Measurements from ENCODE around the gene HES4. TPM values are rescaled to one million over a fixed set of nuclear protein-coding genes. Genes with fewer than 3 reads are reported as not detected.

Gene HES4
- total and polyA plus RNA-seq, 2 of the 13 experiments (the other 11 are each of a cell fraction or from before 2014, with no cell fraction given), result 8.8 to 10.6 TPM

GRCh38 chr1:1004780-1005697 is 5.1 kb upstream of the HES4 start (continued):
- no peak for TF ChIP-seq DR1 (CRISPR knock-in tag; IDR thresholded peaks at IDR 0.05)
- TF ChIP-seq FOXP1 (IDR thresholded peaks at IDR 0.05), result no peak
- no peak; the same call in 1 of the 2 replicates for TF ChIP-seq FOXP1 (CRISPR knock-in tag; IDR thresholded peaks at IDR 0.05)
- no peak for TF ChIP-seq XBP1 (CRISPR knock-in tag; IDR thresholded peaks at IDR 0.05)
- TF ChIP-seq ZNF7 (CRISPR knock-in tag; IDR thresholded peaks at IDR 0.05), result no peak
- TF ChIP-seq ZNF232 (CRISPR knock-in tag; IDR thresholded peaks at IDR 0.05; ENCODE audit: borderline replicate concordance), result no peak
- peak; percentile 40; the same call in 1 of the 2 replicates for TF ChIP-seq ZGPAT (CRISPR knock-in tag; IDR thresholded peaks at IDR 0.05)
- peak; percentile 70; the same call in 1 of the 2 replicates for TF ChIP-seq ZNF605 (CRISPR knock-in tag; IDR thresholded peaks at IDR 0.05)
- TF ChIP-seq HNRNPK (IDR thresholded peaks at IDR 0.05; ENCODE audit: low read depth, low read length, poor library complexity, severe bottlenecking), result no peak
- no peak for TF ChIP-seq GATA4 (IDR thresholded peaks at IDR 0.05; ENCODE audit: borderline replicate concordance, low read depth)
- no peak for TF ChIP-seq ZNF550 (CRISPR knock-in tag; IDR thresholded peaks at IDR 0.05; ENCODE audit: borderline replicate concordance)
- TF ChIP-seq RCOR2 (CRISPR knock-in tag; IDR thresholded peaks at IDR 0.05), result no peak
- TF ChIP-seq ZNF580 (CRISPR knock-in tag; IDR thresholded peaks at IDR 0.05; ENCODE audit: borderline replicate concordance, low read depth), result 0 out of 2 replicates have a peak, but pooled peaks have one; percentile 21
- 0 out of 2 replicates have a peak, but pooled peaks have one; percentile 43 for TF ChIP-seq MXD4 (CRISPR knock-in tag; IDR thresholded peaks at IDR 0.05)
- 0 out of 2 replicates have a peak, but pooled peaks have one; percentile 26 for TF ChIP-seq SP5 (CRISPR knock-in tag; IDR thresholded peaks at IDR 0.05; ENCODE audit: borderline replicate concordance, low read depth)
- TF ChIP-seq NFYB (CRISPR knock-in tag; IDR thresholded peaks at IDR 0.05), result no peak
- TF ChIP-seq ZNF431 (CRISPR knock-in tag; IDR thresholded peaks at IDR 0.05; ENCODE audit: borderline replicate concordance, low read depth), result no peak
- peak; percentile 33; the same call in 1 of the 2 replicates for TF ChIP-seq ZNF768 (CRISPR knock-in tag; IDR thresholded peaks at IDR 0.05)
- no peak for TF ChIP-seq ZNF670 (CRISPR knock-in tag; IDR thresholded peaks at IDR 0.05; ENCODE audit: borderline replicate concordance)
- TF ChIP-seq ZNF816 (CRISPR knock-in tag; IDR thresholded peaks at IDR 0.05; ENCODE audit: borderline replicate concordance), result no peak
- no peak for TF ChIP-seq ZZZ3 (CRISPR knock-in tag; IDR thresholded peaks at IDR 0.05; ENCODE audit: borderline replicate concordance)
- TF ChIP-seq ZSCAN29 (CRISPR knock-in tag; conservative IDR thresholded peaks at IDR 0.05), result 0 out of 2 replicates have a peak, but pooled peaks have one; percentile 53
- no peak for TF ChIP-seq CHCHD3 (CRISPR knock-in tag; IDR thresholded peaks at IDR 0.05)
- TF ChIP-seq, protein P1, sequence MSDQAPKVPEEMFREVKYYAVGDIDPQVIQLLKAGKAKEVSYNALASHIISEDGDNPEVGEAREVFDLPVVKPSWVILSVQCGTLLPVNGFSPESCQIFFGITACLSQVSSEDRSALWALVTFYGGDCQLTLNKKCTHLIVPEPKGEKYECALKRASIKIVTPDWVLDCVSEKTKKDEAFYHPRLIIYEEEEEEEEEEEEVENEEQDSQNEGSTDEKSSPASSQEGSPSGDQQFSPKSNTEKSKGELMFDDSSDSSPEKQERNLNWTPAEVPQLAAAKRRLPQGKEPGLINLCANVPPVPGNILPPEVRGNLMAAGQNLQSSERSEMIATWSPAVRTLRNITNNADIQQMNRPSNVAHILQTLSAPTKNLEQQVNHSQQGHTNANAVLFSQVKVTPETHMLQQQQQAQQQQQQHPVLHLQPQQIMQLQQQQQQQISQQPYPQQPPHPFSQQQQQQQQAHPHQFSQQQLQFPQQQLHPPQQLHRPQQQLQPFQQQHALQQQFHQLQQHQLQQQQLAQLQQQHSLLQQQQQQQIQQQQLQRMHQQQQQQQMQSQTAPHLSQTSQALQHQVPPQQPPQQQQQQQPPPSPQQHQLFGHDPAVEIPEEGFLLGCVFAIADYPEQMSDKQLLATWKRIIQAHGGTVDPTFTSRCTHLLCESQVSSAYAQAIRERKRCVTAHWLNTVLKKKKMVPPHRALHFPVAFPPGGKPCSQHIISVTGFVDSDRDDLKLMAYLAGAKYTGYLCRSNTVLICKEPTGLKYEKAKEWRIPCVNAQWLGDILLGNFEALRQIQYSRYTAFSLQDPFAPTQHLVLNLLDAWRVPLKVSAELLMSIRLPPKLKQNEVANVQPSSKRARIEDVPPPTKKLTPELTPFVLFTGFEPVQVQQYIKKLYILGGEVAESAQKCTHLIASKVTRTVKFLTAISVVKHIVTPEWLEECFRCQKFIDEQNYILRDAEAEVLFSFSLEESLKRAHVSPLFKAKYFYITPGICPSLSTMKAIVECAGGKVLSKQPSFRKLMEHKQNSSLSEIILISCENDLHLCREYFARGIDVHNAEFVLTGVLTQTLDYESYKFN (CRISPR knock-in tag; conservative IDR thresholded peaks at IDR 0.05), result peak; percentile 77
- no peak for TF ChIP-seq HOXA9 (CRISPR knock-in tag; IDR thresholded peaks at IDR 0.05; ENCODE audit: borderline replicate concordance)
- TF ChIP-seq GZF1 (CRISPR knock-in tag; IDR thresholded peaks at IDR 0.05), result no peak

Data from HepG2 (cell line).